Fibroblast of villous mesenchyme (primary cell): ENCODE results near the gene MTCH1. TPM values are rescaled to one million over a fixed set of nuclear protein-coding genes. Genes with fewer than 3 reads are reported as not detected.

Experiments used
- DNase-seq: peaks from one replicate; pipeline ENCODE4 v3.0.0-alpha.2; 2010; ENCODE audit warnings: low read depth
- H3K4me3 ChIP-seq: 2 replicates; pipeline ENCODE4 v1.5.1; 2011; ENCODE audit warnings: low read depth, mild to moderate bottlenecking, low read length
- CTCF ChIP-seq: IDR thresholded peaks from 2 replicates; pipeline ENCODE4 v1.5.1; 2012; ENCODE audit warnings: low read depth, mild to moderate bottlenecking, low read length; ENCODE audit not compliant: insufficient read depth
- total RNA-seq: library from RNA; depleted of rRNA; stranded (reverse); fragments of >200 nt; gene quantifications from 2 replicates; pipeline ENCODE4 v1.2.3, GENCODE V29; 2012

Gene MTCH1
- total RNA-seq, 1 donor = 228 TPM

- no peak overlapping the region for H3K4me3 ChIP-seq
- no peak for TF ChIP-seq CTCF
- no peak for DNase-seq
Observed at GRCh38 chr6:36975231-36976006, 10.6 kb downstream of the MTCH1 start.

GRCh38 chr6:36973647-36974046, 12.3 kb downstream of the MTCH1 start:
- no peak for TF ChIP-seq CTCF
- DNase-seq = no peak
- H3K4me3 ChIP-seq = no peak overlapping the region

GRCh38 chr6:36973190-36973589, 12.8 kb downstream of the MTCH1 start:
- no peak for DNase-seq
- no peak overlapping the region for H3K4me3 ChIP-seq
- TF ChIP-seq CTCF = no peak

- H3K4me3 ChIP-seq = no peak overlapping the region
- no peak for TF ChIP-seq CTCF
- DNase-seq = no peak
Observed at GRCh38 chr6:36971921-36972673, 13.9 kb downstream of the MTCH1 start.

DNA sequence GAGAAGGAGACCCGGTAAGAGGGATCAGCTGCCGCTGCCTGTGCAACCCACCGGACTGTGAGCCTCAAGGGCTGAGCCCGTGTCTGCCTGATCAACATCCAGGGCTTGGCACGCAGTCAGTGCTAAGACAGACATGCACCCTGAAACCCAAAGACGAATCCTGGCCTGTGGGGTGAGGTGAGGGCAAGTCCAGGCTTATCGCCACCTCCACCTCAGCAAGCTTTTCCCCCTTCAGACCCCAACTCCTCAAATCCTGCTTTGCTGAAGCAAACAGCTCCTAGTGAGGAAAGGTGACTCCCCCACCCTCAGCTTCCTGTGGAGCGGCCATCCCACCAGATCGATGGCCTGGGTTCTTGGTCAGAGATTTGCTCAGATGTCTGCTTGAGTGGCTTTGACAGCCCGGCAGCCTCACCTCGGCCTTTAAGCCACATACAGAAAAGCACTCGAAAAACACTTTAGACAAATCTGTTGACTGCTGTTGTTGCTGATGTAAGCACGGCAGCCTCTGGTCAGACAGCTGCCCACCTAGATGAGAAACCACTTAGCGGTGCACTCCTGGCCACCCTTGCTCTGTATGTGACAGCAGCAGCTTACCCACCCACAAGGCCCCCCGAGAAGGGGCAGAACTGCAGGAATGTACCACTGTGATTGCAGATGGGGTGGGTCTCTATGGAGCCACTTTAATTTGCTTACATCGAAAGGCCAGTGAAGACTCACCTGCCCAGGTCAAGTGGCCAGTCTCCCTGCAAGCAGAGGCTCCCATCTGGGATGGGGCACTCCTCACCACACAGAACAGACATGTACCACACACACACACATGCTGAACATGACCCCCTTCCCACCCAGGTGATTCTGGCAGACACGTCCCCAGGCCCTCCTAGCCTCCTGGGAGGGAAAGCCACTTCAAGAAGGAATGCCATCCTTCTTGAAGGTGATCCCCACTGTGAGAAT, 14.8 kb downstream of the MTCH1 start:
- DNase-seq = no peak
- no peak for TF ChIP-seq CTCF
- no peak overlapping the region for H3K4me3 ChIP-seq
